ENCODE data around the gene FTH1.

The FTH1 gene

GRCh38 chr11:61974766-61975631 lies 7.6 kb upstream of the FTH1 start:
- Histone ChIP-seq H3K36me3 (replicated peaks in 1 of 2; ENCODE audit: control insufficient read depth in 2 of 2, insufficient read depth in 2 of 2, low read length in 2 of 2) (no peaks in the 10 kb centered on the region), H3K27me3 (ENCODE audit: control insufficient read depth in 3 of 3, insufficient read depth in 3 of 3, low read depth in 1 of 3, low read length in 3 of 3) (peaks cover 0 to 2% (median 0%) of the 10 kb centered on the region in 3 experiments), H4K91ac (ENCODE audit: low read depth, low read length, poor library complexity) (no peak overlapping the region), H2AK5ac (ENCODE audit: low read depth, low read length) (peak overlapping the region; percentile 32), H3K4me1 (ENCODE audit: control insufficient read depth in 2 of 2, insufficient read depth in 1 of 2, low read depth in 1 of 2, low read length in 2 of 2) (peaks cover 14 to 16% of the 10 kb centered on the region in 2 donors), H3K23ac (ENCODE audit: low read depth, low read length, poor library complexity) (peak overlapping the region; percentile 61), H4K8ac (ENCODE audit: low read depth, low read length) (peak overlapping the region; percentile 25), H3K4me3 (ENCODE audit: low read length in 2 of 2) (no peak overlapping the region), H3K27ac (replicated peaks; ENCODE audit: low read length) (no peak overlapping the region), H2BK12ac (ENCODE audit: low read length) (no peak overlapping the region), H2BK5ac (ENCODE audit: low read length) (no peak overlapping the region), H3K14ac (ENCODE audit: low read length) (no peak overlapping the region), H3K79me1 (ENCODE audit: low read depth, low read length) (no peaks in the 10 kb centered on the region), H2BK120ac (ENCODE audit: low read depth, low read length) (no peak overlapping the region), H3K9ac (ENCODE audit: low read depth, low read length, poor library complexity) (no peak overlapping the region), H2AFZ (ENCODE audit: low read length) (no peak overlapping the region), H3K4ac (ENCODE audit: low read length) (peak overlapping the region; percentile 70), H3K9me3 (replicated peaks in 1 of 2; ENCODE audit: control insufficient read depth in 2 of 2, insufficient read depth in 1 of 2, low read depth in 1 of 2, low read length in 2 of 2) (no peaks in the 10 kb centered on the region), H3K18ac (ENCODE audit: low read length) (no peak overlapping the region), H3K4me2 (ENCODE audit: insufficient read depth, low read length, poor library complexity, severe bottlenecking) (no peak overlapping the region), H2BK15ac (ENCODE audit: low read length) (peak overlapping the region; percentile 31)
- WGBS, 2 donors (ENCODE audit: extremely low coverage in 2 of 2, insufficient read length in 2 of 2, insufficient replicate concordance in 1 of 2), result no CpG with 5 or more reads among the region's 14 CpGs
- DNase-seq (ENCODE audit: low spot score), result no peak

DNA sequence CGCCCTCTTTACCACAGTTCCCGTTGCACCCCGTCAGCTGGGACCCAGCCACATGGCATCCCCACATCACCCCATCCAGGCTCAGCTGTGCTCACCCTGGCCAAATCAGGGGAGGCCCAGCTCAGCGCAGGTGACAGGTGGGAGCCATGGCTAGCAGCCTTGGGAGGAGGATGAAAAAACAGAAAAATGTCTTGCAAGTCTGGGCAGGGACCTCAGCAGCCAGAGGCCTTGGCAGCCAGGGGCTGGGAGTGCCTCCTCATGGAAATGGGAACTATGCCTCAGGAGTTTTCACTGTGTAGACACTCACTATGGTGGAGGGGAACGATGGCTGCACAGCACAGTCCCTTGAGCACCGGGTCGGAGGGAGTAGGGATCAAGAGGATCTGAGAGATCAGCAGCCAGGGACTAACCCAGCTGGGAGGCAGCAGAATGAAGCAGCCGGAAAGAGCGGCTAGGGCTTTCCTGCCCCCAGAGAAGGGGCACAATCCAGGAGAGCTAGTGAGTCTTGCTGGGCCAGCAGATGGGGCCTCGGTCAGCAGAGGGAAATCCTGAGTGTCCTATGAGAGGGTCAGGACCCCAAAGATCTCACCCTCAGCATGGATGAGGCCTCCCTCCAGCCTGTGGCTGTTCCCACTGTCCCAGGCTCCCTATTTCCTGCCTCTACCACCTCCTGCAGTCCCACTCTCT lies 6.2 kb upstream of the FTH1 start:
- H3K4me2 ChIP-seq (ENCODE audit: insufficient read depth, low read length, poor library complexity, severe bottlenecking), result no peak overlapping the region
- no peak overlapping the region for H4K8ac ChIP-seq (ENCODE audit: low read depth, low read length)
- H3K14ac ChIP-seq (ENCODE audit: low read length), result no peak overlapping the region
- H3K36me3 ChIP-seq (replicated peaks in 1 of 2; ENCODE audit: control insufficient read depth in 2 of 2, insufficient read depth in 2 of 2, low read length in 2 of 2), result no peaks in the 10 kb centered on the region
- no peak overlapping the region for H3K27ac ChIP-seq (replicated peaks; ENCODE audit: low read length)
- H3K9me3 ChIP-seq (replicated peaks in 1 of 2; ENCODE audit: control insufficient read depth in 2 of 2, insufficient read depth in 1 of 2, low read depth in 1 of 2, low read length in 2 of 2), result no peaks in the 10 kb centered on the region
- H2AFZ ChIP-seq (ENCODE audit: low read length), result peak overlapping the region; percentile 46
- H2BK120ac ChIP-seq (ENCODE audit: low read depth, low read length), result no peak overlapping the region
- H2AK5ac ChIP-seq (ENCODE audit: low read depth, low read length), result peak overlapping the region; percentile 87
- peak overlapping the region; percentile 65 for H2BK12ac ChIP-seq (ENCODE audit: low read length)
- peaks cover 0 to 2% (median 0%) of the 10 kb centered on the region in 3 experiments for H3K27me3 ChIP-seq (ENCODE audit: control insufficient read depth in 3 of 3, insufficient read depth in 3 of 3, low read depth in 1 of 3, low read length in 3 of 3)
- no peak overlapping the region for H4K91ac ChIP-seq (ENCODE audit: low read depth, low read length, poor library complexity)
- peak overlapping the region; percentile 84 for H3K18ac ChIP-seq (ENCODE audit: low read length)
- WGBS, 2 donors (ENCODE audit: extremely low coverage in 2 of 2, insufficient read length in 2 of 2, insufficient replicate concordance in 1 of 2), result no CpG with 5 or more reads among the region's 10 CpGs
- no peak overlapping the region for H3K23ac ChIP-seq (ENCODE audit: low read depth, low read length, poor library complexity)
- H3K4me1 ChIP-seq (ENCODE audit: control insufficient read depth in 2 of 2, insufficient read depth in 1 of 2, low read depth in 1 of 2, low read length in 2 of 2), result peaks cover 14 to 16% of the 10 kb centered on the region in 2 donors
- peak overlapping the region; percentile 45 for H3K9ac ChIP-seq (ENCODE audit: low read depth, low read length, poor library complexity)
- peak overlapping the region; percentile 71 for H2BK15ac ChIP-seq (ENCODE audit: low read length)
- peak overlapping the region in 1 of 2 donors; percentile 62 for H3K4me3 ChIP-seq (ENCODE audit: low read length in 2 of 2)
- H2BK5ac ChIP-seq (ENCODE audit: low read length), result no peak overlapping the region
- DNase-seq (ENCODE audit: low spot score), result no peak
- H3K4ac ChIP-seq (ENCODE audit: low read length), result no peak overlapping the region
- no peaks in the 10 kb centered on the region for H3K79me1 ChIP-seq (ENCODE audit: low read depth, low read length)

DNA sequence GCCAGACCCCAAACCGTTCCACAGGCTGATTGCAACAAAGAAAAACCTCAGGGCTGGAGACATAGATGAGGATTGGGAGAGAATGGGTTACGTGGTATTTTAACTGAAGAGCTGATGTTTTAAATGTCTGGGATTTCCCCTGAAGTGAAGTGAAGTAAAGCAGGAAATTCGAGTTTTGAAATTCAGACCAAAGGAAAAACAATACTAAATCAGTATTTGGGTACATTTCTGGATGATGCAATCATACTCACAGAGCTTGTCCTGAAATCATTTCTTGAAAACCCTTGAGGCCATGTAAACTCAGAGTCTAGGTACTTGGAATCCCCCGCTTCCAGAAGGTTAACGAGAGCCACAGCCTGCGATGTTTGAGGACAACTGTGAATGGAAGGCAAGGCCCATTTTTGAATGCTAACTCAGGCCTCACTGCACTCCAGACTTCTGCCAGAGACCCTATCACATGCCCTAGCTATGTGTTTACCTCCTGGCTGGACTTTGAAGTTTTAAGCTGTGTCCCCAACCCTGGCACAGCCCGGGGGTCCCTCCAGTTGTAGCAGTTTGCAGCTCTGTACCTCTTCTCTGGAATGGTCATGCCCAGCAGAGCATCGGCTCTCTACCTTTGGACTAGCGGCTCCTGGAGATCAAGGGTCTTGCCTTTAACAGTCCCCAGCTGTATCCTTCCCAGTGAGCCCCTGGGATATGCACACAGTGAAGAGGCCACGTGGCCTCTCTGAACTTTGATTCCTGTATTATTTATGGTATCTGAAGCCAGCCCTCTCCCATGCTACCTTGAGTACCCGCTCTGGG lies 5.4 kb upstream of the FTH1 start:
- no peak overlapping the region for H4K91ac ChIP-seq (ENCODE audit: low read depth, low read length, poor library complexity)
- peak overlapping the region; percentile 65 for H2BK12ac ChIP-seq (ENCODE audit: low read length)
- no peaks in the 10 kb centered on the region for H3K79me1 ChIP-seq (ENCODE audit: low read depth, low read length)
- peak overlapping the region; percentile 71 for H2BK15ac ChIP-seq (ENCODE audit: low read length)
- peaks cover 0 to 2% (median 0%) of the 10 kb centered on the region in 3 experiments for H3K27me3 ChIP-seq (ENCODE audit: control insufficient read depth in 3 of 3, insufficient read depth in 3 of 3, low read depth in 1 of 3, low read length in 3 of 3)
- no peak overlapping the region for H3K9ac ChIP-seq (ENCODE audit: low read depth, low read length, poor library complexity)
- H3K4me2 ChIP-seq (ENCODE audit: insufficient read depth, low read length, poor library complexity, severe bottlenecking), result no peak overlapping the region
- peak overlapping the region; percentile 87 for H2AK5ac ChIP-seq (ENCODE audit: low read depth, low read length)
- H2AFZ ChIP-seq (ENCODE audit: low read length), result peak overlapping the region; percentile 43
- peak overlapping the region in 1 of 2 donors; percentile 62 for H3K4me3 ChIP-seq (ENCODE audit: low read length in 2 of 2)
- H4K8ac ChIP-seq (ENCODE audit: low read depth, low read length), result no peak overlapping the region
- H3K4ac ChIP-seq (ENCODE audit: low read length), result no peak overlapping the region
- WGBS, 2 donors (ENCODE audit: extremely low coverage in 2 of 2, insufficient read length in 2 of 2, insufficient replicate concordance in 1 of 2), result no CpG with 5 or more reads among the region's 11 CpGs
- H3K4me1 ChIP-seq (ENCODE audit: control insufficient read depth in 2 of 2, insufficient read depth in 1 of 2, low read depth in 1 of 2, low read length in 2 of 2), result peaks cover 16 to 21% of the 10 kb centered on the region in 2 donors
- no peak for DNase-seq (ENCODE audit: low spot score)
- no peak overlapping the region for H3K23ac ChIP-seq (ENCODE audit: low read depth, low read length, poor library complexity)
- no peak overlapping the region for H2BK5ac ChIP-seq (ENCODE audit: low read length)
- no peaks in the 10 kb centered on the region for H3K9me3 ChIP-seq (replicated peaks in 1 of 2; ENCODE audit: control insufficient read depth in 2 of 2, insufficient read depth in 1 of 2, low read depth in 1 of 2, low read length in 2 of 2)
- peak overlapping the region; percentile 25 for H2BK120ac ChIP-seq (ENCODE audit: low read depth, low read length)
- H3K14ac ChIP-seq (ENCODE audit: low read length), result no peak overlapping the region
- no peak overlapping the region for H3K27ac ChIP-seq (replicated peaks; ENCODE audit: low read length)
- peak overlapping the region; percentile 84 for H3K18ac ChIP-seq (ENCODE audit: low read length)
- H3K36me3 ChIP-seq (replicated peaks in 1 of 2; ENCODE audit: control insufficient read depth in 2 of 2, insufficient read depth in 2 of 2, low read length in 2 of 2), result no peaks in the 10 kb centered on the region
